SK-N-DZ (cell line): ENCODE measurements around the gene VSIG10.
"Not testable (repeated sequence)": the region's sequence is repeated elsewhere in the genome, so short reads cannot be mapped to it uniquely, and the experiment has no call there.

ENCODE experiments used
- DNase-seq: peaks from one replicate; pipeline ENCODE4 v3.0.0-alpha.2; 2015; ENCODE audit warnings: low spot score

VSIG10 gene

DNA sequence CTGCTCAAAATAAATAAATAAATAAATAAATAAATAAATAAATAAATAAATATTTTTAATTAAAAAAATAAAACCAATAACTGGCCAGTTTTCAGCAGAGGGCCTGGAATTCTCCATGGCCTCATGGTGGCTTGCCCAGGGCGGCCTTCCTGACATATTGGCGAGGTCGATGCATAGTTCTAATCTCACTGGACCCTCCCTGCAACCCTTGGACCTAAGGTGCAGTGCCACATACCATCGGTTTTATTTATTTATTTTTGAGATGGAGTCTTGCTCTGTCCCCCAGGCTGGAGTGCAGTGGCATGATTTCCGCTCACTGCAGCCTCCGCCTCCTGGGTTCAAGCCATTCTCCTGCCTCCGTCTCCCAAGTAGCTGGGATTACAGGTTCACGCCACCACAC is 3.9 kb upstream of the VSIG10 start:
- DNase-seq = no peak

DNA sequence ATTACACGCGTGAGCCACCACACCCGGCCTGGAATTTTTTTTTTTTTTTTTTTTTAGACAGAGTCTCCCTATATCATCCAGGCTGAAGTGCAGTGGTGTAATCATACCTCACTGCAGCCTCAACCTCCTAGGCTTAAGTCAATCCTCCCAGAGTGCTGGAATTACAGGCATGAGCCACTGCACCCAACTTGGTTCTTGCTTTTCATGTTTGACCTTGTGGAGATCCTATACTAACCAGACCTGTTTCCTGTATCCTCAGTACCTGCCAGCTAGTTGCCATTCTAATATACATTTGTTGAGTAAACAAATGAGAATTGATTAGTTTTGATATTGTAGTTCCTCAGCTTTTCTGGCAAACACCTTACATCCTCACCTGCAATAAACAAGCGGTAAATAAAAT is 3.2 kb upstream of the VSIG10 start:
- DNase-seq = no peak

DNA sequence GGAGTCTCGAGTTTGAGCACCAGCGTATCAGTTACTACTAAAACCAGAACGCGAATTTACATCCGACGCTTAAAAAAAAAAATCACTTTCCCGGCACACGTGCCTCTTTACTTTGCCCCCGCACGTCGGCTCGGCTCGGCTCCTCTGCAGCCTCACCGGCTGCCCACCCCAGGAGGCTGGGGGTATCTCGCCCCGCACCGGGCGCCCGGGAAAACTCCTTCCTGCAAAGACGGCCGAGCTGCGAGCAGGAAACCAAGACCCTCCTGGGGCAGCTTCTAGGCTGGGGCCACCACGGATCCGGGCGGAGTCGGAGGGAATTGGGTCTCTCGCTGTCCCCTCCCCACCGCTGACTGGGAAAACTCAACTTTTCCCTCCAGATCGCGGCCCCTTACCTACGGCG is 610 bp downstream of the VSIG10 start:
- no peak for DNase-seq

DNA sequence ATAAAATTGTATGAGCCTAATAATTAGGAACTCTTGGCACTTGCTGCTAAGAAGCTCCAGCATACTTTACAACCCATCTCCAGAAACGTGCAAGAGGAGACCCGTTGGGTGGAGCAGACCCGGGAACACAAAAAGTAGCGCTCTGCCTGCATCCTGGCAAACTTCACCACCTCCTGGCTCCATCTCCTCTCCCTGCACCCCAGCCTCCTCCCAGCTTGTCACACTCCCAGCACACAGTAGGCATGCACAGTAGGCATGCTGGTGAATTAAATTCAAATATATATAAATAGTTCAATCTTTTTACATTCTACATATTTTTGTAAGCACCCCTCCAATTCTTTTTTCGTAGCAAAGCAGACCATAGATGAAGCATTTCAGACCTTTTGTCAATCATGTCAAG is 1.2 kb downstream of the VSIG10 start:
- DNase-seq = no peak

DNA sequence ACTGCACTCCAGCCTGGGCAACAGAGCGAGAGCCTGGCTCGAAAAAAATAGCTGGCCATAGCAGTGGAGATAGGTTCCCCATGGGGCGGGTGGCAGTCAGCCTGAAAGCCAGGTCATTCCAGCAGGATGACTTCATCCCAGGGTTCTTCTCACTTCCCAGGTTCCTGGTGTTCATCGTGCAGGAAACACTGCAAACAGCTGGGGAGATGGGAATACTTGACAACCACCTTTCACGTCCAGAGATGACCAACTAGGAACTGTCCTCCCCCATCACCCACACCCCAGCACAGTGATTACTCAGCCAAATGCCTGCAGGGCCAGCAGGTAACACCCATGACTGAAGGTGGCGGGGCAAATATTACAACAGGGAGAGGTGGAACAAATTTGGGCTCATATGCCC is 1.7 kb downstream of the VSIG10 start:
- DNase-seq = no peak

DNA sequence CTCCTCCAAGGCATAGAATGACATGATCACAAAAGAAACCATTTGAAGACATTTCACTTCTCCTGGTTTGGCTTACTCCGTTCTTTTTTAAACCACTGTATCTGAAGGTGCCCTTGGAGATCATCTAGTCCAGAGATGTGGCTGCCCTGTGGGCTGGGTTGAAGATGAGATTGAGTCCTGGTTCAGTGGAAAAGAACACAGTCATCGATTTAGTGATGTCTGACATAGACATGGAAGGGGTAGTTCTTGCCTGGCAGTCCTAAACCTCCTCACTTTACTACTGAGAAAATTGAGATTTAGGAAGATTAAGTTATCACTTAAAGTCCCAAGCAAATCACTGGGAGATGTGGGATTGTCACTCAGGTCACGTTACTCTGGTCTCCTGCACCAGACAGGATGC is 2.8 kb downstream of the VSIG10 start:
- DNase-seq = no peak

DNA sequence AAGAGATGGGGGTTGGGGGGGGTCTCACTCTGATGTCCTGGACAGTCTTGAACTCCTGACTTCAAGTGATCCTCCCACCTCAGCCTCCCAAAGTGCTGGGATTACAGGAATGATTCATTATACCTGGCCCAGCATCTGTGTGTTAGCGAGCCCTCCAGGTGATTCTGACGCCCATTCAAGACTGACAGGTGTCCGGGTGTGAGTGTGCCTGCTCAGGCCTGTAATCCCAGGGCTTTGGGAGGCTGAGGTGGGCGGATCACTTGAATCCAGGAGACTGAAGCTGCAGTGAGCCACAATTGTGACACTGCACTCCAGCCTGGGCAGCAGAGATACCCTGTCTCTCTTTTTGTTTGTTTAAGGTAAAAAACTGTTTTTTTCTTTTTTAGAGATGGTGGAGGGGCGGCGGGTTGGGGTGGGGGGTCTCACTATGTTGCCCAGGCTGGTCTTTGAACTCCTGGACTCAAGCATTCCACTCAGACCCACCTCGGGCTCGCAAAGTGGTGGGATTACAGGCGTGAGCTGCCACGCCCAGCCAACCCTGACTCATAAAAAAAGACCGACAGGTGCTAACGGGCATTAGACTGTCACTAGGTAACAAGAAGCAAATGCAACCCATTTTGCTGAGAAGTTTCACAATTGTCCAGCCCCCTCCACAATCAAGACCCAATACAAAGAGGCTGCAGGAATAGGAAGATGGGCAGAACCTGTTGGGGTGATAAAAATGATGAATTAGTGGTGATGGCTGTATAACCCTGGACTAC is 4.7 kb downstream of the VSIG10 start:
- DNase-seq = no peak

DNA sequence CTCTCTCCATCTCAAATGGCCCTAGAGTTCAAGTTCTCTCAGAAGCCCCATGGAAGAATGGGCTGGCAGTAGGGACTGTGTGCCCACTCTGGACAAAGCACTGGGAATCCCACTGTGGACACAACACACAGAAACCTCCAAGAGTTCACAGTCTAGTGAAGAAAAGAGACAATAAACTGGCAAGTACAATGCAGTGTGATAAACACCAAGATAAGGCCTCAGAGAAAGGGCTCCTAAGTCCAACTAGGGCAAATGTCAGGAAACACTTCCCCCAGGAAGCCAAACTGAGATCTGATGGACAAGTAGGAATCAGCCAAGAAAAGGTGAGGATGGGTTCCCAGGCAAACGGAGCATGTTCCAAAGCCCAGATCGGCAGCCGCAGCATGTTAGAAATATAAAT is 5.4 kb downstream of the VSIG10 start:
- no peak for DNase-seq

DNA sequence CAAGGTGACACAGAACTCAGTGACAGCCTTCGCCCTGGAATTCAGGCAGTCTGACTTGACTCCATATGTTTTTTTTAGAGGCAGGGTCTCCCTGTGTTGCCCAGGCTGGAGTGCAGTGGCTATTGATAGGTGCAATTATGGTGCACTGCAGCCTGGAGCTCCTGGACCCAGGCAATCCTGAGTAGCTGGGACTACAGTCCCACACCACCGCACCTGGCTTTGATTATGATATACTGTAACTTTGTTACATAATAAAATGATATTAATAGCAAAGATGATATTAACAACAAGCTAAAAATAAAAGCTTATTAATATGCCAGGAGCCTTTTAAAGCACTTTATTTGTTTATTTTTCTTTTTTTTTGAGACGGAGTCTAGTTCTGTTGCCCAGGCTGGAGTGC is 9.8 kb downstream of the VSIG10 start:
- DNase-seq = no peak

DNA sequence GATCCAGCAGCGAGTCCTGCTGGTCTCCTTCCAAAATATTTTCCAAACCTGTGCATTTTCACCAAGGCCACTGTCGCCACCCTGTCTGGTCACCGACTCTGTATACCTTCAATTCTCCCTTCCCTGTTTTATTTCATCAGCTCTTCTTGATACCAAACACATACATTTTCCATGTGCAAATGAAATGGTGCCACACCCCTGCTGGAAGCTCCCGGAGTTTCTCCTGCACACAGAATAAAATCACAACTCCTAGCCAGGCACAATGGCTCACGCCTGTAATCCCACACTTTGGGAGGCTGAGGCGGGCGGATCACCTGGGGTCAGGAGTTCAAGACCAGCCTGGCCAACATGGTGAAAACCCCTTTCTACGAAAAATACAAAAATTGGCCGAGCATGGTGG is 14.0 kb downstream of the VSIG10 start:
- DNase-seq = no peak

DNA sequence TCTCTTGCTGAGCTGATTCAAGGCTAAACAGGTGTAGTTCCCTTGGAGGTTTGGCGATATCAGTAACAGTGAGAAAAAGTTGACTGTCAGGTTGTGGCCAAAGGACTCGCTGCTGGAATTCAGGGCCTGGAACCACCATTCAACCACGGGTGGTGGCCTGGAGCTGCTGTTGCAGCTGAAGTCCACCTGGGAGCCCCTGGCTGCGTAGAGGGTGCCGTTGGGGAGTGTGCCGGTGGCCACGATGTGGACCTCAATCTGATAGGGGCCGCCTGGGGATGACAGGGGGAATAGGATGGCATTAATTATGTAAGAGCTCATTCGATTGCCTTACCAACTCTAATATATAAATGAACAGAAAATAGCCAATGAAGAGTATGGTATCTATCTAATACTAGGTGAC is 21.6 kb downstream of the VSIG10 start:
- no peak for DNase-seq

DNA sequence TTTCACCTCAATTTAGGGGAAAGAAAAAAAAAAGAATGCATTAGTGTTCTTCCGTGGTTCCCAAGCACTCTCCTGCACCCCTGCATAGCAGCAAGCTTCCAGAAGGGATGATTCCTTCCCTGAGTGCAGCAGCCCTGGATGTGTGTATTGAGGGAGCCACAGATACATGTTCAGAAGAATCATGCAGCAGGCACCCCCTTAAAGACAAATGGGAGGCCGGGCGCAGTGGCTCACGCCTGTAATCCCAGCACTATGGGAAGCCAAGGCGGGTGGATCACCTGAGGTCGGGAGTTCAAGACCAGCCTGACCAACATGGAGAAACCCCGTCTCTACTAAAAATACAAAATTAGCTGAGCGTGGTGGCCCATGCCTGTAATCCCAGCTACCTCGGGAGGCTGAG is 22.3 kb downstream of the VSIG10 start:
- DNase-seq = not testable (repeated sequence)

DNA sequence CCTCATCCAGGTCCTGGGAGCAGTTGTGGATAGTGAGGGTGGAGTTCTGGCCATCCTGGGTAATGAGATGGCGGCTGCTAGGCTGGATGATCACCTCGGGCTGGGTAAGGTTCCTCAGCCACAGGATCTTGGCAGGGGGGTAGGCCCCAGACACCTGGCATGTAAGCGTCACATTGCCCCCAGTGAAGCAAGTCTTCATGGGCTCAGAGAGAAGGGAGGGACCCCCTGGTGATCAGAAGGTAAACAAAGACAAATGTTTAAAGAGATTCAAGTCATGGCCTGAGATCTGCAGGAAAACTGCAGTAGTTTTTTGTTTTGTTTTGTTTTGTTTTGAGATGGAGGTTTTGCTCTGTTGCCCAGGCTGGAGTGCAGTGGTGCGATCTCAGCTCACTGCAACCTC is 30.0 kb downstream of the VSIG10 start:
- no peak for DNase-seq

DNA sequence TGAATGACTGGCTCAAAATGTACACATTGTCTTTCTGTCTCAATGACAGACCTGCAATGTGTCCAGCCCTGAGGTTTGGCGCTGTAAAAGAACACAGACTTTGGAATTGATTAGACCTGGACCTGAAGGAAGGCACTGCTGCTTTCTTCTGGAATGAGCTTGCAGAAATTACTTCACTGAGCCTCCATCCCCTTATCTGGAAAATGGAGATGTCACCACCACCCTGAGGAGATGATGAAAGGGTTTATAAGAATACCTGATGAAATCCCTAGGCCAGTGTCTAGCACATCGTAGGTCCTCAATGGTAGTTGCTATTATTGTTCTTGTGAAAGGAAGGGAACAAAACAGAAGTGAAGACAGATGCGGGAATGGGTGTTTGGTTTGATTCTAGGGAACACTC is 33.2 kb downstream of the VSIG10 start:
- DNase-seq = no peak

DNA sequence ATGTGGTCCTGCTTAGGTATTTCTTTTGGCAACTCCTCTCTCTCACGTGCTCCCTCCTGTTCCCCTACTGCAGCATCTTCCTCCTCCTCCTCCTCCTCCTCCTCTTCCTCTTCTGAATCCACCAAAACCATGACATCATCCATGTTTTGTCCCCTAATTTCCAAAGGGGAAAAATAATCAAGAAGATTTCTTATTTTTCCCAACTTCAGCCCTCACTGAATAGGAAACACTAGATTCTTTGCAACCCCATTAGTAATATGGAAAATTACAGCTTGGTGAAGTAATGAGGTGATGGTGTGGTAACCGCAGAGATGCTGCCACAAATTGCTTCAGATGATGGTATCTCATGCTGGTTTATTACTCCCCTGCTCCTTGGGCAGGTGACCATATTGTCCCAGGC is 35.4 kb downstream of the VSIG10 start:
- no peak for DNase-seq

DNA sequence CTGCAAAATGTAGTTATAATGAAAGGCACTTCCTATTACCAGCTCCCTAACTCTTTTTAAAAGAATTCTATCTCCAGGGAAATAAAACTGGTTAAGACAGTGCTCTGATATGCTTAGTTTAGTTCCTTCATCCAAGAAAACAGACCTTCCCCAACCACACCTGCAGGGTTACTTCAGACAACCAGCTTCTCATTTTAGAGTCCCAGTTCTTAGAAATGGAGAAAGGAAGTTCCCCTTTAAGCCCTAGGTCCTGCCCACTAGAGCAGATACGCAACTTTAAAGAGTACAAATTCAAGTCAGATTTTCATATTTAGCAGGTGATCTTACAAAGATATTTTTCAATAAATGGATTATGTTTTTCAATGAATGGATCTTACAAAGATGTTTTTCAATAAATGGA is 38.4 kb downstream of the VSIG10 start:
- DNase-seq = no peak

DNA sequence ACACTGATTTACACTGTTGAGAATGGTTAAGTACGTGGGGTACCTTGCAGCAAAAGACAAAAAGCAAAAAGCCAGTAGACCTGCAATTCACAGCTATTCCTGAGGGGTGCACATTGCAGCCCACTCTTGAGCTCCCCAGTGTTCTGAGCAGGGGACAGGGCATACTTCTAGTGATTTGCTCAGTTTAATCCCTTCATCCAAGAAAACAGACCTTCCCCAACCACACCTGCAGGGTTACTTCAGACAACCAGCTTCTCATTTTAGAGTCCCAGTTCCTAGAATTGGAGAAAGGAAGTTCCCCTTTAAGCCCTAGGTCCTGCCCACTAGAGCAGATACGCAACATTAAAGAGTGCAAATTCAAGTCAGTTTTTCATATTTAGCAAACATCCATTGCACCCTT is 39.2 kb downstream of the VSIG10 start:
- DNase-seq = no peak

DNA sequence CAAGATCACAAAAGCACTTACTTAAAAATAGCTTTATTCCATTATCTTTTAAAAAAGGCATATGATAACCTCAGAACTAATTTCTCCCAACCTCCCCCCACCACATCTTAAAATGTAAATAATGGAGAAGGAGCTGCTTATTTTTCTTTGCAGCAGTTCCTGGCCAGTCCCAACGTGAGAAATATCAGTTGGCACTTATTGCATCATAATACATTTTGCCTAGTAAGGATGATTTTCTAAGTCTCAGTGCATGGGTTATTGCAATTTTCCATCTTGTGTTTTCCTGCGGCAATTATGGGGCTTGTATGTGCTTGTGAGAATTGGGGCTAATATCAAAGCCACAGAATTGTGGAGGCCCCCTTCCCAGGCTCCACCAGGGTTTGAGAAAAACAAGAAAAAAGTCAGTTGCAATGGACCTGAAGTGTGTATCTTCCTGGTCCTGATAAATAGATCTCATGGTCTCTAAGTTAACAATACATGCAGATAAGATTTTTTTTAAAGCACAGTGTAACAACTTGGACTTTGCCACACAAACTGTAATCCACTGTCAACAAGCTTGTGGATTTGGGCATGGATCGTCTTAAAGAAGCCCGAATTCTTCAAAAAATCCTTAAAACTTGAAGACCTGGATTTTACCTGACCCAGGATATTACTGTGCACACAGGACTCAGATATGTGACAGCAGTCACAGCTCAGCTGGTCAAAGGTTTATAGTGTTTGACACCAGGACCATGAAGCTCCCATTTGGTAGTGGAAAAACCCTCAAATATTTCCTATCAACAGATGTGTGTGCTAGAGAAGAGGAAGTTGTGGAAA is 40.0 kb downstream of the VSIG10 start:
- no peak for DNase-seq

DNA sequence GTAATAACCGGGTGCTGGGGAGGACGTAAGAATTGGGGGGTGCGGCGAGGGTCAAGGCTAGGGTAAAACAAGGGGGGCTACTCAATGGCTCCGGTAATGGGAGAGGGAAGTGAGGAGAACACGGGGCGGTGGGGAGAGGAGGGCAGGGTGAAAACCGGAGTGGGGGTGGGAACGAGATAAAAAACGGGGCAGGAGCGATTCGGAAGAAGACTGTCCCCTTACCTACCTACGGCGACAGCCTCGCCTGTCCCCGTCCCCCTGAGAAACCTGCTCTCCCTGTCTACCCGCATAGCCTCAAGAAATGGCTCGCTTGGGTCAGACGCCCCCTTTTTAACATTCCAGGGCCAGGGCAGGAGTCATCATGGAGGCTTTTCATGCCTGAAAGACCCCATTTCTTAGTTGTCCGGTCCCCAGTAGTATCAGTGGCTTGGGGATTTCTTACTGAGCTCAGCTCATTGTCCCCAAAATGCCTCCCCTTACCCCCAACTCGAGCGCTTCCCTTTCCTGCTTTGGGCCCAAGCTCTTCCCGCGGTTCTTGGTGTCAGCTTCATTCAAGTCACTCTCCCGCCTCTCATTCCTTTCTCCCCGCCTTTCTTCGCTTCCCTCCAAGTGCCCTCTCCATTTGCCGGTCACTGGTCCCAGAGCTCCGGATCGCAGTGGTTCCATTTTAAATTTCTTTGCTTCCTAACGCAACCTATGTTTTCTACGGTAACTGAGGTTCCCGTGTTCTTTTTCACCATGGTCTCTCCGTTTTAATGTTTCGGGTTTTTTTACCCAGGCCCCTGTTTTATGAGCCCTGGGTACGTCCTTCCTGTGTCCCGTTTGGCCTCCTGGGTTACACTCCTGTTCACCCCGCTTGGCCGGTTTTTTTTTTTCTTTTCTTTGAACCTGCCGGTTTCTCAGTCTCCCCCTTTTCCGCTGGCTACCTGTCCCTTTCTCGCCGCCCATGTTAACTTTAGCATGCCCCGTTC is 41.7 kb downstream of the VSIG10 start:
- DNase-seq = peak; percentile 50

DNA sequence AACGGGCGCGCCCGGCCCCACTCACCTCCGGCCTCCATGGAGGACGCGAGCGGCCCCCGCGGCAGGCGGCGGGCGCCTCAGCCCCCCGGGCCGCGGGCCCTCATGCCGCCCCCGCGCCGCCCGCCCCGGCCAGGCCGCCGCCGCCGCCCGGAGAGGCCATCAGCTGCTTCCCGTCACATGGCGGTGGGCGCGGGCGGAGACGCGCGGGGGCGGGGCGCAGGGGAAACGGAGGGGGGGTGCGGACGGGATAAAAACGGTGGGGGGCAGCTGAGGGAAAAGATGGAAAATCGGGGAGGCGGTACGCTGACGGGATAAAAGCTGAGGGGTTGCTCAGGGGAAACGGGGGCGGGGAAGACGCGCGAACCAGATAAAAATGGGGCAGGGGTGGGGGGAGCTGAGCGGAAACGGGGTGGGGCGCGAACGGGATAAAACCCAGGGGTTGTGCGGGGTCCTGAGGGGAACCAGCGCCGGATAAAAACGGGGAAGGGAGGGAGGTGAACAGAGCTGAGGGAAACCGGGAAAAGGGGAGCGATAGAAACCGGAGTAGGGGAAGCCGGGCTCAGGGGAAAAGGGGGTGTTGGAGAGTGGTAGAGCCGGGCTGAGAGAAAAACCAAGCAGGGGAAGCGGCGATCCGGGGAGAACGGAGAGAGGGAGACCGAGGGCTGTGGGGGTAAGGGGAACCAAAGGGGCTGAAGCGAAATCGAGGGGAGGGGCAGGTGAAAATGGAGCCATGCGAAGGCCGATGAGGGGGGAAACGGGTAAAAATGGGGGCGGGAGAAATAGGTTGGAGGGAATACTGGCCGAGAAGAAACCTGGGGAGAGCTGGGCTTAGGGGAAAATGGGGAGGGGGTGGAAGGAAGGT is 42.6 kb downstream of the VSIG10 start, which contains the start of gene WSB2:
Gene WSB2, minus strand, starts transcription at position 169 of the 862 bp plus-strand sequence. Its CDS starts 131 bp downstream, at position 38.
- no peak for DNase-seq
